HepG2 (cell line): ENCODE results near the gene FAM221A. TPM values are rescaled to one million over a fixed set of nuclear protein-coding genes. Genes with fewer than 3 reads are reported as not detected.

ENCODE experiments used
- ATAC-seq: fragments of 200-7000 bp; cut with Tn5 transposase; 3 replicates; pipeline ENCODE4 v1.9.1; 2020; ENCODE audit warnings: mild to moderate bottlenecking, moderate library complexity
- BruUV-seq: library from RNA; stranded (reverse); fragments of 400-500 nt; replicated peaks from 2 replicates; lab custom pipeline; 2021; lab: Mats Ljungman, UMichigan
- CTCF ChIA-PET: fragments of 300-600 bp; formaldehyde crosslinking; extraction: SDS; loops from one replicate; lab custom pipeline; 2021; ENCODE audit warnings: low total read pairs, inconsistent platforms, low intra/inter-chr PET ratio; lab: Yijun Ruan, JAX
- POLR2A ChIA-PET: fragments of 350-600 bp; sonication (Branson Sonifier 250); formaldehyde crosslinking; loops from one replicate; lab custom pipeline; 2020; ENCODE audit warnings: antibody characterized with exemption, inconsistent platforms; lab: Yijun Ruan, JAX
- DNase-seq: peaks from one replicate; pipeline ENCODE4 v3.0.0-alpha.2; 2015; ENCODE audit warnings: low spot score
- FAIRE-seq: peaks from 3 replicates; lab custom pipeline; 2011; peaks lifted over from hg19 to GRCh38; lab: Jason Lieb, UNC
- H2AFZ ChIP-seq: one replicate; pipeline ENCODE4 v1.6.1; 2011; ENCODE audit warnings: low read length, inconsistent platforms
- H3K27ac ChIP-seq: fragments of 300-600 bp; 3 replicates; pipeline ENCODE4 v1.8.0; 2011; ENCODE audit warnings: mixed run types, mild to moderate bottlenecking, mixed read lengths, low read length, inconsistent platforms; ENCODE audit not compliant: insufficient read depth; ENCODE audit errors: extremely low read length
- H3K27me3 ChIP-seq, 2 experiments: fragments of 200-600 bp in 1 of 2; 2 replicates in 1 of 2; 3 replicates in 1 of 2; pipeline versions ENCODE4 v1.6.0 to v1.8.0; 2011; ENCODE audit warnings: low read length in 2 of 2, mild to moderate bottlenecking in 2 of 2, moderate library complexity in 2 of 2, inconsistent platforms in 1 of 2; ENCODE audit not compliant: insufficient read depth in 2 of 2, control insufficient read depth in 1 of 2
- H3K36me3 ChIP-seq, 2 experiments: fragments of 200-600 bp in 1 of 2; replicated peaks in 1 of 2; 2 replicates in 1 of 2; 3 replicates in 1 of 2; pipeline versions ENCODE4 v1.5.1 to v1.8.0; 2011; ENCODE audit warnings: low read length in 2 of 2, inconsistent platforms in 1 of 2; ENCODE audit not compliant: insufficient read depth in 2 of 2, control insufficient read depth in 1 of 2
- H3K4me1 ChIP-seq: 2 replicates; pipeline ENCODE4 v1.5.1; 2012; ENCODE audit warnings: low read length, inconsistent platforms; ENCODE audit not compliant: insufficient read depth
- H3K4me2 ChIP-seq: 2 replicates; pipeline ENCODE4 v1.6.0; 2011; ENCODE audit warnings: low read depth, low read length, inconsistent platforms
- H3K4me3 ChIP-seq, 3 experiments: fragments of 200-600 bp in 1 of 3; sonication (generic), shearing (Covaris generic) in 1 of 3; replicated peaks in 1 of 3; 2 replicates each; pipeline ENCODE4 v1.5.1; 2011 to 2016; ENCODE audit warnings: low read length in 3 of 3, inconsistent platforms in 2 of 3, low read depth in 2 of 3, mild to moderate bottlenecking in 2 of 3, control low read depth in 1 of 3, mixed read lengths in 1 of 3; ENCODE audit not compliant: insufficient read depth in 1 of 3
- H3K79me2 ChIP-seq: one replicate; pipeline ENCODE4 v1.6.1; 2011; ENCODE audit warnings: low read length, inconsistent platforms; ENCODE audit not compliant: insufficient read depth
- H3K9ac ChIP-seq: 2 replicates; pipeline ENCODE4 v1.6.0; 2011; ENCODE audit warnings: mild to moderate bottlenecking, low read depth, low read length, inconsistent platforms; ENCODE audit not compliant: insufficient read depth
- H3K9me3 ChIP-seq: 2 replicates; pipeline ENCODE4 v1.5.1; 2012; ENCODE audit warnings: mild to moderate bottlenecking, low read length
- H4K20me1 ChIP-seq: 2 replicates; pipeline ENCODE4 v1.6.0; 2011; ENCODE audit warnings: inconsistent platforms, mild to moderate bottlenecking, low read length, moderate library complexity; ENCODE audit not compliant: insufficient read depth
- ARNT ChIP-seq: fragments of 450-650 bp; IDR thresholded peaks from 2 replicates; pipeline ENCODE4 v1.6.1; 2017
- HOXA9 ChIP-seq: sonication (generic); formaldehyde crosslinking; IDR thresholded peaks from 2 replicates; pipeline ENCODE4 v1.8.1; 2022; ENCODE audit warnings: missing genetic modification reagents, mild to moderate bottlenecking, moderate library complexity, borderline replicate concordance
- NCOA2 ChIP-seq: sonication (generic); formaldehyde crosslinking; IDR thresholded peaks from 2 replicates; pipeline ENCODE4 v1.8.0; 2022; ENCODE audit warnings: inconsistent platforms
- NFKB2 ChIP-seq: sonication (generic); formaldehyde crosslinking; IDR thresholded peaks from 2 replicates; pipeline ENCODE4 v1.4.0; 2020; ENCODE audit warnings: missing genetic modification reagents, borderline replicate concordance
- SOX5 ChIP-seq: IDR thresholded peaks from 2 replicates; pipeline ENCODE4 v1.6.1; 2016; ENCODE audit warnings: borderline replicate concordance
- ZNF232 ChIP-seq: sonication (generic); formaldehyde crosslinking; IDR thresholded peaks from 2 replicates; pipeline ENCODE4 v1.4.0; 2020; ENCODE audit warnings: missing genetic modification reagents, borderline replicate concordance
- ZNF317 ChIP-seq: sonication (generic); formaldehyde crosslinking; IDR thresholded peaks from 2 replicates; pipeline ENCODE4 v1.5.0; 2020; ENCODE audit warnings: mild to moderate bottlenecking, missing genetic modification reagents
- ZNF562 ChIP-seq: sonication (generic); formaldehyde crosslinking; IDR thresholded peaks from 2 replicates; pipeline ENCODE4 v1.8.0; 2022; ENCODE audit warnings: missing genetic modification reagents, borderline replicate concordance
- ZNF792 ChIP-seq: IDR thresholded peaks from 2 replicates; pipeline ENCODE4 v1.6.1; 2016
- WGBS: methylation state at CpG from one replicate; pipeline ENCODE4 v1.1.6; 2017; ENCODE audit warnings: low lambda C conversion rate; 5-methylcytosine and 5-hydroxymethylcytosine counted together
- in situ Hi-C: cut with HindIII; loops from 2 replicates; pipeline ENCODE4 v1.10.0; 2017; ENCODE audit warnings: low pct_unique_long_range_greater_than_20kb; ENCODE audit not compliant: extremely low pct_ligation_motif_present
- intact Hi-C: fragments of 100-400 bp; cut with micrococcal nuclease; formaldehyde crosslinking; loops from one replicate; pipeline ENCODE4 v1.10.0; 2022; ENCODE audit not compliant: unreplicated experiment
- polyA plus RNA-seq, 8 experiments: library from polyadenylated mRNA; depleted of rRNA in 3 of 8; stranded (reverse) in 7 of 8; unstranded in 1 of 8; fragments of >200 nt; fragmentation: Illumina TruSeq in 4 of 8; extraction: Trizol in 4 of 8; gene quantifications; 2 replicates each; pipeline versions ENCODE4 v1.2.1 to v1.2.3, GENCODE V29; 2011 to 2016; ENCODE audit warnings: low read depth in 4 of 8, missing spikeins in 1 of 8, mixed read lengths in 1 of 8; ENCODE audit not compliant: insufficient read depth in 1 of 8
- total RNA-seq, 5 experiments: library from RNA; depleted of rRNA; stranded (reverse); fragments of >200 nt; fragmentation: Illumina TruSeq; extraction: Trizol; gene quantifications; 2 replicates each; pipeline ENCODE4 v1.2.3, GENCODE V29; 2016; ENCODE audit warnings: low read depth in 1 of 5

FAM221A gene
- total and polyA plus RNA-seq, 2 of the 13 experiments (the other 11 are each of a cell fraction or from before 2014, with no cell fraction given) = 0.08 TPM; not detected in 1

DNA sequence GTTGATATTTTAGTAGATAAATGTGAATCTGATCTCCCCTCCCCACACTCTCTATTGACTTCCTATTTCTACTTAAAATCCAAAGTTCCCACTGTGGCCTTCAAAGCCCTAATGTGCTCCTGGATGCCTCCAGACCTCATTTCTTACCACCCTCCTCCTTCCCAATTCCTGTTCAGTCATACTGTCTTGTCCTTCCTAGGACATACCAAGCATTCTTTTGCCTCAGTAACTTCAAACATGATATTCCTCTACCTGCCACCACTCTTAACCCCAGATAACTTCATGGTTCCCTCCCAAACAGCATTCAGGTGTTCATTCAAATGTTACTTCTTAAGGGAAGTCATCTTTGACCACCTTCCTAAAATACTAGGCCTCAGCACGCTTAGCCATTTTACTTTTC lies 34.2 kb upstream of the FAM221A start (continued):
- TF ChIP-seq SOX5 (CRISPR knock-in tag) = no peak
- TF ChIP-seq ARNT = no peak
- no peak for TF ChIP-seq NFKB2 (CRISPR knock-in tag)
- no peak for TF ChIP-seq ZNF792 (CRISPR knock-in tag)
- TF ChIP-seq ZNF232 (CRISPR knock-in tag) = no peak
- TF ChIP-seq ZNF317 = no peak
- no peak for TF ChIP-seq HOXA9 (CRISPR knock-in tag)

DNA sequence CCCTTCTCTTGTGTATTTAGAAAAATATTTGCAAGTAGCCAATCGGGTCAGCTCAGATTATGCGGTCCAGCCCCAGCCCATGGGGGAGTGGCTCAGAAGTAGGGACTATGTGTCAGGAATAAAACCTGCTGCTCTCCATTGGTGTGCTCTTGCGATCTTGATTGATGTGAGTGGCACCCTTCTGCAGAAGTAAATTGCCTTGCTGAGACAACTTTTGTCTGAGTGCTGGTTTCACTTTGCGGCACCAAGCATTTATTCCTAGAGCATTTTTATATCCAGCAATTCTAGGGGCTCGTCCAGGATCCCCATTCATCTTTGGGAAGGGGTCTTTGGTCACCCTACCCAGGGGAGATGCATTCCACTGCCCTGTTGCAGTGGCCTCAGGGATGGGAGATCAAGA lies 26.1 kb upstream of the FAM221A start:
- ChIA-PET CTCF (interaction anchor here (1.2 kb wide), 1 partner anchor 83 kb away, joined by 3 read pairs; no protein-coding TSS in a partner anchor), POLR2A (no interaction called here)
- BruUV-seq = no TSS peak
- Histone ChIP-seq H3K9me3 (peaks cover 13% of the 10 kb centered on the region), H3K9ac (no peak overlapping the region), H3K4me3 (no peak overlapping the region), H3K79me2 (no peaks in the 10 kb centered on the region), H2AFZ (no peak overlapping the region), H3K36me3 (no peaks in the 10 kb centered on the region), H4K20me1 (no peaks in the 10 kb centered on the region), H3K27me3 (peaks cover 0 to 3% of the 10 kb centered on the region in 2 experiments; a peak in 2 of 5 replicates), H3K27ac (no peak overlapping the region), H3K4me2 (no peak overlapping the region), H3K4me1 (no peaks in the 10 kb centered on the region)
- 73% methylated on average over 5 of the region's 5 CpGs for WGBS
- TF ChIP-seq NCOA2 (CRISPR knock-in tag) = no peak
- peak; percentile 89; the same call in 1 of the 2 replicates for TF ChIP-seq ZNF562 (CRISPR knock-in tag)
- in situ Hi-C loops = no loop called here
- ATAC-seq = no peak
- intact Hi-C loops = loop anchor here (1.0 to 2.0 kb wide), 2 partner anchors 58 to 83 kb away; no protein-coding TSS in a partner anchor
- no peak for FAIRE-seq
- no peak for DNase-seq
